Uterus (tissue), 4 donors: ENCODE data around the gene PDK3. TPM values are rescaled to one million over a fixed set of nuclear protein-coding genes. Genes with fewer than 3 reads are reported as not detected.

Source experiments
- DNase-seq, 2 donors: peaks; one replicate each; pipeline ENCODE4 v3.0.0-alpha.2; 2019 to 2020
- H3K27ac ChIP-seq, 2 donors: fragments of 200-600 bp; sonication (generic); 1 replicate in 1 of 2; 2 replicates in 1 of 2; pipeline ENCODE4 v1.5.1; 2016 to 2018
- H3K27me3 ChIP-seq, 2 donors: fragments of 200-600 bp; sonication (generic); one replicate each; pipeline ENCODE4 v1.5.1; 2018 to 2019; ENCODE audit warnings: control low read depth in 1 of 2
- H3K36me3 ChIP-seq, 2 donors: fragments of 200-600 bp; sonication (generic); one replicate each; pipeline ENCODE4 v1.5.1; 2019; ENCODE audit warnings: control low read depth in 1 of 2
- H3K4me1 ChIP-seq, 2 donors: fragments of 200-600 bp; sonication (generic); one replicate each; pipeline ENCODE4 v1.5.1; 2018 to 2019; ENCODE audit warnings: control low read depth in 1 of 2
- H3K4me3 ChIP-seq, 2 donors: fragments of 200-600 bp; sonication (generic); 1 replicate in 1 of 2; 2 replicates in 1 of 2; pipeline ENCODE4 v1.5.1; 2018 to 2019; ENCODE audit warnings: mild to moderate bottlenecking in 1 of 2
- H3K9me3 ChIP-seq, 2 donors: fragments of 200-600 bp; sonication (generic); one replicate each; pipeline ENCODE4 v1.5.1; 2019; ENCODE audit warnings: control low read depth in 1 of 2
- POLR2A ChIP-seq, 2 donors: fragments of 450-650 bp; IDR thresholded peaks; one replicate each; pipeline ENCODE4 v1.6.1; 2016; ENCODE audit warnings: antibody characterized with exemption in 2 of 2, mild to moderate bottlenecking in 1 of 2, moderate library complexity in 1 of 2
- intact Hi-C: fragments of 100-400 bp; cut with DNase I; formaldehyde crosslinking; loops from one replicate; pipeline ENCODE4 v1.15.1; 2023; ENCODE audit warnings: low total_unique reads
- total RNA-seq, 4 donors: library from RNA; depleted of rRNA in 3 of 4; stranded (reverse); fragments of >200 nt in 3 of 4; gene quantifications; one replicate each; pipeline versions ENCODE4 v1.1.0 to v1.2.4, GENCODE V29; 2014 to 2023
- TF ChIP-seq, protein P1 (sequence below), 4 experiments: fragments of 200-600 bp in 2 of 4; fragments of 450-650 bp in 2 of 4; sonication (generic) in 2 of 4; IDR thresholded peaks; one replicate each; pipeline ENCODE4 v1.5.1; 2016 to 2019; ENCODE audit warnings: antibody characterized with exemption in 4 of 4, mild to moderate bottlenecking in 2 of 4, moderate library complexity in 1 of 4
- donor health status: DM: yes; HTN: yes; CAD: no.

Gene PDK3
- total RNA-seq, 4 donors from 2014 or later: 9.5 to 23.4 (median 17.7) TPM

DNA sequence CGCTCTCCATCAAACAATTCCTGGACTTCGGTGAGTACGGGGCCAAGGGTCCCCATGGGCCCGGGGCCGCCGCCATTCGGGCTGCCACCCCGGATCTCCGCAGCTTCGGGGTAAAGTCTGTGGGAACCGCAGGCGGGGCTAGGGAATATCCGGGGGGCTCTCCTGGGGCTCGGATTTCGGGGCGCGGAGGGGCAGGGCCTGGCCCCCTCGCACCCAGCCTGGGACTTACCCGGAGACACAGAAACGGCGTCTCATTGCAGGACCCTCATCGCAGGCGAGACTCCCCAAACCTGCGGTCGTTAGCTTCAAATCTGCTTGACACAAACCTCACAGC lies 413 bp downstream of the PDK3 start:
- intact Hi-C loops: no loop called here
- Histone ChIP-seq H3K4me3 (peak overlapping the region; percentile 45 to 81), H3K27ac (peak overlapping the region; percentile 65 to 73), H3K4me1 (no peaks in the 10 kb centered on the region), H3K9me3 (no peaks in the 10 kb centered on the region), H3K27me3 (no peaks in the 10 kb centered on the region), H3K36me3 (no peaks in the 10 kb centered on the region)
- no peak for TF ChIP-seq POLR2A (IDR thresholded peaks at IDR 0.05)
- TF ChIP-seq, protein P1, sequence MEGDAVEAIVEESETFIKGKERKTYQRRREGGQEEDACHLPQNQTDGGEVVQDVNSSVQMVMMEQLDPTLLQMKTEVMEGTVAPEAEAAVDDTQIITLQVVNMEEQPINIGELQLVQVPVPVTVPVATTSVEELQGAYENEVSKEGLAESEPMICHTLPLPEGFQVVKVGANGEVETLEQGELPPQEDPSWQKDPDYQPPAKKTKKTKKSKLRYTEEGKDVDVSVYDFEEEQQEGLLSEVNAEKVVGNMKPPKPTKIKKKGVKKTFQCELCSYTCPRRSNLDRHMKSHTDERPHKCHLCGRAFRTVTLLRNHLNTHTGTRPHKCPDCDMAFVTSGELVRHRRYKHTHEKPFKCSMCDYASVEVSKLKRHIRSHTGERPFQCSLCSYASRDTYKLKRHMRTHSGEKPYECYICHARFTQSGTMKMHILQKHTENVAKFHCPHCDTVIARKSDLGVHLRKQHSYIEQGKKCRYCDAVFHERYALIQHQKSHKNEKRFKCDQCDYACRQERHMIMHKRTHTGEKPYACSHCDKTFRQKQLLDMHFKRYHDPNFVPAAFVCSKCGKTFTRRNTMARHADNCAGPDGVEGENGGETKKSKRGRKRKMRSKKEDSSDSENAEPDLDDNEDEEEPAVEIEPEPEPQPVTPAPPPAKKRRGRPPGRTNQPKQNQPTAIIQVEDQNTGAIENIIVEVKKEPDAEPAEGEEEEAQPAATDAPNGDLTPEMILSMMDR (IDR thresholded peaks at IDR 0.05): no peak
- DNase-seq: no peak

DNA sequence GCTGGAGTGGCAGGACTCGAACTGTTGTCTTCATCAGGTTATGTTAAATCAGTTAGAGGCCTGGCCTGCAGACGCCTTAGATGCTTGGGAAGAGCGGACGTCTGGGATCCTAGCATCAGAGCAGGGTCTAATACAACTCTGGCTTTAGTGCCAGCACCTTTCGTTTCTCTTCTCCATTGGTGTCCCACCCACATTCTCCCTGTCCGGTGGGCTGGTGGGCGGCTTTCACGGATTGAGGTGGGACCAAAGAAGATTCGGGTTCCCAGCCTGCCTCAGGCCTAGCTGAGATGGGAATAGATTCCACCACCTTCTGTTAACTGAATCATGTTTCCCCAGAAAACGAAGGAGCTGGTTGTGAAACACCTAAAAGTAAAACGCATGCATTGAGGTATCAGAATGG lies 939 bp downstream of the PDK3 start:
- H3K36me3 ChIP-seq: no peaks in the 10 kb centered on the region
- peak overlapping the region in 1 of 2 donors; percentile 81 for H3K4me3 ChIP-seq
- H3K9me3 ChIP-seq: no peaks in the 10 kb centered on the region
- H3K4me1 ChIP-seq: no peaks in the 10 kb centered on the region
- intact Hi-C loops: no loop called here
- TF ChIP-seq, protein P1 (IDR thresholded peaks at IDR 0.05): no peak
- no peak for TF ChIP-seq POLR2A (IDR thresholded peaks at IDR 0.05)
- peak overlapping the region; percentile 65 to 73 for H3K27ac ChIP-seq
- no peaks in the 10 kb centered on the region for H3K27me3 ChIP-seq
- DNase-seq: no peak

DNA sequence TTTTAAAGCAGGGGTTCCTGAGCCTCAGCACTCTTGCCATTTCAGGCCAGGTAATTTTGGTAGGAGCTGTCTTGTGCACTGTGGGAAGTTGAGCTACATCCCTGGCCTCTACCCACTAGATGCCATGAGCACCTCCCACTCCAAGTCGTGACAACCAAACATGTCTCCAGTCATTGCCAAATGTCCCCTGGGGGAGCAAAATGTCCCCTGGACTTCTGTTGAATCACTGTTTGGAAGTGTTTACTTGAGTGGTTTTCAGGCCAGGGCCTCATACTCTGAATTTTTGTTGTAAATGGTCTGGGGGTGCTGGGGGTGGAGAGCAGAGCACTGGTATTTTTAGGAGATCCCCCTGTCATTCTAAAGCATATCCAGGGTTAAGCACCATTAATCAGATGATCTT lies 3.2 kb downstream of the PDK3 start:
- intact Hi-C loops: no loop called here
- H3K4me1 ChIP-seq: no peaks in the 10 kb centered on the region
- no peak for DNase-seq
- H3K36me3 ChIP-seq: no peaks in the 10 kb centered on the region
- TF ChIP-seq POLR2A (IDR thresholded peaks at IDR 0.05): no peak
- TF ChIP-seq, protein P1 (IDR thresholded peaks at IDR 0.05): no peak
- no peaks in the 10 kb centered on the region for H3K27me3 ChIP-seq
- no peak overlapping the region for H3K27ac ChIP-seq
- H3K4me3 ChIP-seq: no peak overlapping the region
- H3K9me3 ChIP-seq: no peaks in the 10 kb centered on the region

DNA sequence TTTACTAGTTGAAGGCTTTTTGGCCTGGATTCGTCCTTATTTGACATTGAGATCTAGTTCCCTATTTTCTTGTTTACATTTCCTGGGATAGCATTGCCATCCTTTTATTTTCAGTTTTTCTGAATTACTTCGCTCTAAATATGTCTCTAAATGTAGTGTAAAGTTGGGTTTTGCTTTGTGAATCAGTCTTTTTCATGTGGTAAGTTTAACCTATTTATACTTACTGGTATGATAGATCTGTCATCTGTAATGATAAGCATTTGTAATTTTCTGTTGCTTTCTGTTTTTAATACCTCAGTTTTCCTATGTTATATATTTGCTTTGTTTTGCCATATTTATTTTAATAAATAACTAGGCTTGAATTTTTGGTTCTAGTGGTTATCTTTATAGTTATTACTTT lies 6.7 kb downstream of the PDK3 start:
- TF ChIP-seq, protein P1 (IDR thresholded peaks at IDR 0.05): no peak
- TF ChIP-seq POLR2A (IDR thresholded peaks at IDR 0.05): no peak
- Histone ChIP-seq H3K4me3 (no peak overlapping the region), H3K4me1 (no peaks in the 10 kb centered on the region), H3K27ac (no peak overlapping the region), H3K27me3 (no peaks in the 10 kb centered on the region), H3K9me3 (no peaks in the 10 kb centered on the region), H3K36me3 (no peaks in the 10 kb centered on the region)
- no peak for DNase-seq
- intact Hi-C loops: no loop called here

DNA sequence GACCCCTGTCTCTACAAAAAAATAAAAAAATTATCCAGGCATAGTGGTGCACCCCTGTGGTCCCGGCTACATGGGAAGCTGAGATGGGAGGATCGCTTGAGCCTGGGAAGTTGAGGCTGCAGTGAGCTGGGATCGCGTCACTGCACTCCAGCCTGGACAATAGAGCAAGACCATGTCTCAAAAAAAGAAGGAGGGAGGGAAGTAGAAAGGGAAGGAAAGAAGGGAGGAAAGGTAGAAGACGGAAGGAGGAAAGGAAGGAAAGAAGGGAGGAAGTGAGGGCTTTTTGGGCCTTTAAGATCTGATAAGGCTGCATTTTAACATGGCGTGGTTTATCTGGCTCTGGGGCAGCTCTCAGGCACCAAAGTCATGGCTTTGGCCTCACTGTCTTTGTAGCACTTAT lies 10.4 kb downstream of the PDK3 start:
- TF ChIP-seq POLR2A (IDR thresholded peaks at IDR 0.05): no peak
- TF ChIP-seq, protein P1 (IDR thresholded peaks at IDR 0.05): no peak

More for the DNA sequence above, 10.4 kb downstream of the PDK3 start:
- Histone ChIP-seq H3K27ac (no peak overlapping the region), H3K27me3 (no peaks in the 10 kb centered on the region), H3K4me3 (no peak overlapping the region), H3K9me3 (no peaks in the 10 kb centered on the region), H3K36me3 (no peaks in the 10 kb centered on the region), H3K4me1 (no peaks in the 10 kb centered on the region)
- no peak for DNase-seq
- intact Hi-C loops: no loop called here
